ENCODE data around the gene ITPR1. TPM values are rescaled to one million over a fixed set of nuclear protein-coding genes. Genes with fewer than 3 reads are reported as not detected.

Gene ITPR1
- total RNA-seq, 1 donor from 2014 or later, result 6.7 TPM

DNA sequence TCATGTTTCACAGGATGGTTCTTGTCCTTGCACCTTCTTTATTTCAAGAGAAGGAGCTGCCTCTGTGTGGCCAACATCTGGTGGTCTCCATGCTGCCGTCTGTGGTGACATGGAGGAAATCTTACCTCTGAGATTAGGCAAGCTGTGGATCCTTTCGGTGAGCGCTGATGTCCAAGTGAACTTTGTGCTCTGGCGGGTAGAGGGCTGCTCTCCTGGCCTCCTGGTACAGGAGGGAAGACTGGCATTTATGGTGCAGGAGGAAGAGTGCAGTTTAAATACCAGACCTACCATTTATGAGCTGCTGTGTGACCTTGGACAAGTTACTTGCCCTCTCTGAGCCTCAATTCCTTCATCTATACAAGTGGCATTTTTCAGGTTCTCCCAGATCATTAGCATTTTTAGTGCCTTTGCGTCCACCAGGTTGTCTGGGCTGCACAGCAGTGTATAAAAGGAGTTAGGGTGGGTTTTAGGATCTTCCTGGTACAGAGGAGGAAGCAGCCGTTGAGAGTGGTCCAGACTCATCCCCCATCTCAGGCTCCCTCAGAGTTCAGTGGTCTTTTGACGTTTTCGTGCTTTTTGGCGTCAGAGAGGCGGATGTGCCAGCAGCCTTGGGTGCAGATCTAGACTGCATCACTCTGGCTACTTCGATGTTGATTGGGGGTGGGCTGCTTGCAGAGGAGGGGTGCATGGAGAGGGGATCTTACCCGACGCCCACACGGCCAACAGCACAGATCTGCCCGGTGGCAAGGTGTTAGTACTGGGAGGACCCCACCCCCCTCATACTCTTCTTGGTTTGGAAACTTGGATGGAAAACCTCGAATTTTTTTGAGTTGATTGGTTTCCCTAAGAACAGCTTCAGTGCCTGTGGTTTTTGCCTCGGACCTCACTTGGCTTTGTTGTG is 162.2 kb downstream of the ITPR1 start:
- H3K4me3 ChIP-seq (ENCODE audit: insufficient read depth, low read depth, low read length), result no peak overlapping the region
- H3K79me2 ChIP-seq (ENCODE audit: insufficient read depth, low read length), result no peaks in the 10 kb centered on the region
- Mint-ChIP-seq H3K4me1 (ENCODE audit: low read depth, unreplicated experiment) (peaks cover 8% of the 10 kb centered on the region), H3K9me3 (ENCODE audit: unreplicated experiment) (no peaks in the 10 kb centered on the region), H3K4me3 (ENCODE audit: unreplicated experiment) (no peak overlapping the region), H3K36me3 (ENCODE audit: low read depth, unreplicated experiment) (peaks cover 1% of the 10 kb centered on the region), H3K27ac (ENCODE audit: unreplicated experiment) (no peak overlapping the region), H3K27me3 (ENCODE audit: low read depth, unreplicated experiment) (peaks cover 3% of the 10 kb centered on the region)
- H3K27me3 ChIP-seq (ENCODE audit: insufficient read depth, low read length), result no peaks in the 10 kb centered on the region
- H3K4me2 ChIP-seq (ENCODE audit: low read length), result no peak overlapping the region
- H3K9me3 ChIP-seq (ENCODE audit: insufficient read depth, low read depth, low read length), result no peaks in the 10 kb centered on the region
- DNase-seq (ENCODE audit: low read depth) (no peak), FAIRE-seq (no peak)
- no peaks in the 10 kb centered on the region for H4K20me1 ChIP-seq (ENCODE audit: insufficient read depth, low read length)
- H3K27ac ChIP-seq (ENCODE audit: low read depth, low read length), result no peak overlapping the region
- no peak overlapping the region for H2AFZ ChIP-seq (ENCODE audit: low read depth, low read length)
- H3K9ac ChIP-seq (ENCODE audit: low read length), result no peak overlapping the region
- H3K36me3 ChIP-seq (ENCODE audit: insufficient read depth, low read length), result no peaks in the 10 kb centered on the region
- H3K4me1 ChIP-seq (ENCODE audit: insufficient read depth, low read length), result peaks cover 2% of the 10 kb centered on the region
- TF ChIP-seq, protein P1, sequence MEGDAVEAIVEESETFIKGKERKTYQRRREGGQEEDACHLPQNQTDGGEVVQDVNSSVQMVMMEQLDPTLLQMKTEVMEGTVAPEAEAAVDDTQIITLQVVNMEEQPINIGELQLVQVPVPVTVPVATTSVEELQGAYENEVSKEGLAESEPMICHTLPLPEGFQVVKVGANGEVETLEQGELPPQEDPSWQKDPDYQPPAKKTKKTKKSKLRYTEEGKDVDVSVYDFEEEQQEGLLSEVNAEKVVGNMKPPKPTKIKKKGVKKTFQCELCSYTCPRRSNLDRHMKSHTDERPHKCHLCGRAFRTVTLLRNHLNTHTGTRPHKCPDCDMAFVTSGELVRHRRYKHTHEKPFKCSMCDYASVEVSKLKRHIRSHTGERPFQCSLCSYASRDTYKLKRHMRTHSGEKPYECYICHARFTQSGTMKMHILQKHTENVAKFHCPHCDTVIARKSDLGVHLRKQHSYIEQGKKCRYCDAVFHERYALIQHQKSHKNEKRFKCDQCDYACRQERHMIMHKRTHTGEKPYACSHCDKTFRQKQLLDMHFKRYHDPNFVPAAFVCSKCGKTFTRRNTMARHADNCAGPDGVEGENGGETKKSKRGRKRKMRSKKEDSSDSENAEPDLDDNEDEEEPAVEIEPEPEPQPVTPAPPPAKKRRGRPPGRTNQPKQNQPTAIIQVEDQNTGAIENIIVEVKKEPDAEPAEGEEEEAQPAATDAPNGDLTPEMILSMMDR (IDR thresholded peaks at IDR 0.05; ENCODE audit: insufficient read depth, low read depth, low read length), result no peak
- no peak for TF ChIP-seq EZH2 (IDR thresholded peaks at IDR 0.05; ENCODE audit: insufficient read depth, low read length)

GRCh38 chr3:4656059-4656458 is 162.9 kb downstream of the ITPR1 start:
- H3K9me3 ChIP-seq (ENCODE audit: insufficient read depth, low read depth, low read length), result no peaks in the 10 kb centered on the region
- FAIRE-seq, result peak; percentile 29
- Mint-ChIP-seq H3K4me1 (ENCODE audit: low read depth, unreplicated experiment) (peaks cover 8% of the 10 kb centered on the region), H3K9me3 (ENCODE audit: unreplicated experiment) (no peaks in the 10 kb centered on the region), H3K27ac (ENCODE audit: unreplicated experiment) (peak overlapping the region; percentile 2), H3K4me3 (ENCODE audit: unreplicated experiment) (no peak overlapping the region), H3K36me3 (ENCODE audit: low read depth, unreplicated experiment) (peaks cover 1% of the 10 kb centered on the region), H3K27me3 (ENCODE audit: low read depth, unreplicated experiment) (peaks cover 3% of the 10 kb centered on the region)
- H3K4me1 ChIP-seq (ENCODE audit: insufficient read depth, low read length), result peaks cover 2% of the 10 kb centered on the region
- H3K4me2 ChIP-seq (ENCODE audit: low read length), result no peak overlapping the region
- H3K36me3 ChIP-seq (ENCODE audit: insufficient read depth, low read length), result no peaks in the 10 kb centered on the region
- H2AFZ ChIP-seq (ENCODE audit: low read depth, low read length), result no peak overlapping the region
- H4K20me1 ChIP-seq (ENCODE audit: insufficient read depth, low read length), result no peaks in the 10 kb centered on the region
- H3K27me3 ChIP-seq (ENCODE audit: insufficient read depth, low read length), result no peaks in the 10 kb centered on the region
- no peak for TF ChIP-seq EZH2 (IDR thresholded peaks at IDR 0.05; ENCODE audit: insufficient read depth, low read length)
- TF ChIP-seq, protein P1 (IDR thresholded peaks at IDR 0.05; ENCODE audit: insufficient read depth, low read depth, low read length), result peak; percentile 97
- H3K27ac ChIP-seq (ENCODE audit: low read depth, low read length), result no peak overlapping the region
- no peak overlapping the region for H3K4me3 ChIP-seq (ENCODE audit: insufficient read depth, low read depth, low read length)
- H3K9ac ChIP-seq (ENCODE audit: low read length), result peak overlapping the region; percentile 17
- H3K79me2 ChIP-seq (ENCODE audit: insufficient read depth, low read length), result no peaks in the 10 kb centered on the region
- DNase-seq (ENCODE audit: low read depth), result peak; percentile 60
